Stimulated activated naive B cell treated with anti-CD40 and anti-IgM and Interleukin-4, amounts not matched to agents 10 μg/mL and 1 μg/mL and 100 μg/mL, for 72 hours (primary cell): Measurements from ENCODE around the gene POLD2.
A peak's percentile ranks its signal among the peaks of the same experiment; 100 is the strongest.

Experiments
- ATAC-seq, 2 donors: fragments of 150-1000 bp; cut with Tn5 transposase; replicated peaks; 2 replicates each; pipeline ENCODE4 v1.10.0; 2021; ENCODE audit warnings: moderate library complexity in 1 of 2
- DNase-seq: peaks from one replicate; pipeline ENCODE4 v3.0.0; 2021
- H3K27ac Mint-ChIP-seq: one replicate; pipeline ENCODE4 v1.8.0; 2022; ENCODE audit warnings: mild to moderate bottlenecking, mixed read lengths
- H3K27me3 Mint-ChIP-seq, 2 donors: one replicate each; pipeline ENCODE4 v1.8.0; 2022; ENCODE audit warnings: mixed read lengths in 2 of 2
- H3K36me3 Mint-ChIP-seq, 2 donors: one replicate each; pipeline ENCODE4 v1.8.0; 2022; ENCODE audit warnings: mixed read lengths in 2 of 2, mild to moderate bottlenecking in 1 of 2
- H3K4me1 Mint-ChIP-seq, 2 donors: one replicate each; pipeline ENCODE4 v1.8.0; 2022; ENCODE audit warnings: mixed read lengths in 2 of 2, mild to moderate bottlenecking in 1 of 2
- H3K4me3 Mint-ChIP-seq, 2 donors: one replicate each; pipeline ENCODE4 v1.8.0; 2022; ENCODE audit warnings: mild to moderate bottlenecking in 2 of 2, mixed read lengths in 2 of 2, moderate library complexity in 1 of 2
- H3K9me3 Mint-ChIP-seq, 2 donors: one replicate each; pipeline ENCODE4 v1.8.0; 2022; ENCODE audit warnings: mixed read lengths in 2 of 2, mild to moderate bottlenecking in 1 of 2

POLD2 gene

GRCh38 chr7:44073664-44074348 is 49.5 kb downstream of the POLD2 start:
- Mint-ChIP-seq H3K27ac (peak overlapping the region; percentile 99), H3K9me3 (no peaks in the 10 kb centered on the region), H3K36me3 (peaks cover 36 to 81% of the 10 kb centered on the region in 2 donors), H3K4me3 (peak overlapping the region; percentile 84 to 87), H3K27me3 (no peaks in the 10 kb centered on the region), H3K4me1 (peaks cover 46 to 87% of the 10 kb centered on the region in 2 donors)
- DNase-seq (peak; percentile 89), ATAC-seq (peak; percentile 93 to 95)

GRCh38 chr7:44072364-44073231 is 50.8 kb downstream of the POLD2 start:
- no peaks in the 10 kb centered on the region for H3K27me3 Mint-ChIP-seq
- peak; percentile 26 to 28 for ATAC-seq

GRCh38 chr7:44071726-44072363 is 51.5 kb downstream of the POLD2 start:
- Mint-ChIP-seq H3K4me3 (peak overlapping the region in 1 of 2 donors; percentile 36), H3K4me1 (peaks cover 45 to 91% of the 10 kb centered on the region in 2 donors), H3K36me3 (peaks cover 28 to 80% of the 10 kb centered on the region in 2 donors), H3K9me3 (no peaks in the 10 kb centered on the region), H3K27ac (peak overlapping the region; percentile 99), H3K27me3 (no peaks in the 10 kb centered on the region)
- ATAC-seq (no peak), DNase-seq (no peak)

More at GRCh38 chr7:44072364-44073231, 50.8 kb downstream of the POLD2 start:
- Mint-ChIP-seq H3K27ac (peak overlapping the region; percentile 99), H3K36me3 (peaks cover 26 to 81% of the 10 kb centered on the region in 2 donors), H3K4me1 (peaks cover 42 to 87% of the 10 kb centered on the region in 2 donors), H3K4me3 (peak overlapping the region; percentile 59 to 69), H3K9me3 (no peaks in the 10 kb centered on the region)
- DNase-seq = peak; percentile 43

DNA sequence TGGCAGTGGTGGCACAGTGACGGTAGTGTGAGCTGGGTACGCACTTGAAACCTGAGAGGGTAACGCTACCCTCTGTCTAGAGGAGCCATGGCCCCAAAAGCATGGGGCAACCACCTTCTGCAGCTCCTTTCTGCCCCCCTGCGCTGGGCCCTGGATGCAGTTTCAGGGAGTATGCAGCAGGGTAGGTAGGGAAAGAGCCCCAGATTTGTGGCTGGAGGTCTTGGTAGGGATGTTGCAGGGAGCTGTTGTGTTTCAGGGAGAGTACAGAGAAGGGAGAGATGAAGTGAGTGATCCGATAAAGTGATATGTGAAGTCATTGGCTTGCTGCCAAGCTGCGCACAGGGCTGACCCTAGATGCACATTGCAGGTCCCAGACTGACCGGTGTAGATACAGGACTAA is 55.3 kb downstream of the POLD2 start:
- ATAC-seq = no peak

GRCh38 chr7:44067064-44067951 is 56.0 kb downstream of the POLD2 start:
- H3K9me3 Mint-ChIP-seq = no peaks in the 10 kb centered on the region
- ATAC-seq = peak; percentile 0 to 2
- peaks cover 53 to 95% of the 10 kb centered on the region in 2 donors for H3K4me1 Mint-ChIP-seq

More for the DNA sequence above, 55.3 kb downstream of the POLD2 start:
- Mint-ChIP-seq H3K4me3 (peak overlapping the region in 1 of 2 donors; percentile 2), H3K4me1 (peaks cover 56 to 95% of the 10 kb centered on the region in 2 donors), H3K9me3 (no peaks in the 10 kb centered on the region), H3K27ac (peak overlapping the region; percentile 95), H3K36me3 (peaks cover 19 to 58% of the 10 kb centered on the region in 2 donors), H3K27me3 (no peaks in the 10 kb centered on the region)
- DNase-seq = no peak

DNA sequence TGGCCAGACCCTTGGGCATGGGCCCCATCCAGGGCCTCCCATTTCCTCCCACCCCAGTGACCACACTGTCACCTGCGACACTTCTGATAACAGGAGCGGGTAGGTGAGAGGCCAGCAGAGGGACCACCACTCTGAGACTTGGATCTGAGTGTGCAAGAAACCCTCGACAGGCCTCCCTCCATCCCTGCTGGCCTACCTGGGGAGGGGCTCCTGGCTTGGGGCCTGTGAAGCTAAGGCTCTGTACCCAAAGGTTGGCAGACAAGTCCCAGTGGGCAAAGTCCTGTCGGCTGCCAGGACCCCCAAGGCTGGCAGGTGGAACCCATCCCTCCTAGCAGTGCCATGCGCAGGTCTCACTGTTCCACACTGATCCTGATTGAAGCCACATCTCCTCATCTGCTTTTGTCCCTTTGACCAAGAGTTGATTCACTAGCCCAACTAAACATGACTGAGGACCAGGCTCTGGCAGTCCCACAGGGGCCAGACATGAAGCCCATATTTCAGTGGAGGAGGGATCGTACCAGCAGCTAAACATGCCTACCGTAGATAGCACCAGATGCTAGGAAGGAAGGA is 56.8 kb downstream of the POLD2 start:
- Mint-ChIP-seq H3K4me3 (peak overlapping the region; percentile 15 to 65), H3K27ac (peak overlapping the region; percentile 95), H3K9me3 (no peaks in the 10 kb centered on the region), H3K4me1 (peaks cover 46 to 95% of the 10 kb centered on the region in 2 donors), H3K27me3 (no peaks in the 10 kb centered on the region), H3K36me3 (peaks cover 17 to 55% of the 10 kb centered on the region in 2 donors)
- no peak for DNase-seq
- ATAC-seq = peak; percentile 4 to 11

More at GRCh38 chr7:44067064-44067951, 56.0 kb downstream of the POLD2 start:
- H3K27ac Mint-ChIP-seq = peak overlapping the region; percentile 95
- no peaks in the 10 kb centered on the region for H3K27me3 Mint-ChIP-seq
- DNase-seq = no peak
- H3K4me3 Mint-ChIP-seq = peak overlapping the region; percentile 15 to 65
- peaks cover 16 to 56% of the 10 kb centered on the region in 2 donors for H3K36me3 Mint-ChIP-seq

DNA sequence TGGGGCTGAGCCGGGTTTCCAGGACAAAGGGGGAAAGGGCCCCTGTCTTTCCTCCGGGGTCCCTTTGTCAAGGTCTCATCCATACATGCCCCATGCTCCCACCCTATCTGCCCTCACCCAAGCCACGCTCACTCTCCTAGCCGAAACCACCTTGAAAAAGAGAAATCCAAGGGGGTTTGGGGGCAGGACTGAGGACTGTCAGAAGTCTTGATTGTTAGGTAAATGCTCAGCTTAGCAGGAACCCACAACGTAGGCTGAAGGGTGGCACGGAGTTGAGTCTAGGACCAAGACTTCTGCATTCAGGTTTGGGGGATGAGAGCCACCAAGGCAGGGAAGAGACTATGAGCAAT is 57.3 kb downstream of the POLD2 start:
- Mint-ChIP-seq H3K4me3 (peak overlapping the region; percentile 51 to 54), H3K4me1 (peaks cover 44 to 95% of the 10 kb centered on the region in 2 donors), H3K36me3 (peaks cover 19 to 55% of the 10 kb centered on the region in 2 donors), H3K9me3 (no peaks in the 10 kb centered on the region), H3K27ac (peak overlapping the region; percentile 95), H3K27me3 (no peaks in the 10 kb centered on the region)
- DNase-seq = no peak
- peak; percentile 8 to 31 for ATAC-seq

GRCh38 chr7:44065431-44066110 is 57.8 kb downstream of the POLD2 start, which contains the start of gene PGAM2:
Gene PGAM2, minus strand, starts transcription at chr7:44065567. Its CDS starts 38 bp downstream, at chr7:44065529.
- Mint-ChIP-seq H3K4me3 (peak within 1 kb of the TSS; percentile 51 to 54), H3K9me3 (no peaks in the 10 kb centered on the region), H3K27ac (peak within 1 kb of the TSS; percentile 95), H3K27me3 (no peaks in the 10 kb centered on the region), H3K4me1 (peaks cover 43 to 95% of the 10 kb centered on the region in 2 donors), H3K36me3 (peaks cover 20 to 55% of the 10 kb centered on the region in 2 donors)
- DNase-seq (no peak), ATAC-seq (peak; percentile 42 to 46)

GRCh38 chr7:44064791-44065430 is 58.4 kb downstream of the POLD2 start:
- ATAC-seq = peak; percentile 18 to 20

More at GRCh38 chr7:44064791-44065430, 58.4 kb downstream of the POLD2 start:
- Mint-ChIP-seq H3K4me3 (peak overlapping the region; percentile 28 to 50), H3K36me3 (peaks cover 26 to 61% of the 10 kb centered on the region in 2 donors), H3K9me3 (no peaks in the 10 kb centered on the region), H3K4me1 (peaks cover 48 to 98% of the 10 kb centered on the region in 2 donors), H3K27ac (peak overlapping the region; percentile 95), H3K27me3 (no peaks in the 10 kb centered on the region)
- DNase-seq = no peak
